T-helper 1 cell treated with Interleukin-12 subunit alpha and Interleukin-12 subunit beta and Interleukin-4 antibody, amounts not matched to agents 30 μg/mL and 1 μg/mL, for 36 hours (primary cell): ENCODE data around the gene AHSP.
"Not testable (repeated sequence)": the region's sequence is repeated elsewhere in the genome, so short reads cannot be mapped to it uniquely, and the experiment has no call there.

Experiments used
- H3K27ac Mint-ChIP-seq: one replicate; pipeline ENCODE4 v1.8.0; 2021; ENCODE audit warnings: mild to moderate bottlenecking, mixed read lengths
- H3K27me3 Mint-ChIP-seq: one replicate; pipeline ENCODE4 v1.8.0; 2021; ENCODE audit warnings: low read depth, mixed read lengths
- H3K36me3 Mint-ChIP-seq: one replicate; pipeline ENCODE4 v1.8.0; 2021; ENCODE audit warnings: low read depth, mixed read lengths
- H3K4me1 Mint-ChIP-seq: one replicate; pipeline ENCODE4 v1.8.0; 2021; ENCODE audit warnings: low read depth, mixed read lengths
- H3K4me3 Mint-ChIP-seq: one replicate; pipeline ENCODE4 v1.8.0; 2021; ENCODE audit warnings: mild to moderate bottlenecking, moderate library complexity, mixed read lengths
- H3K9me3 Mint-ChIP-seq: one replicate; pipeline ENCODE4 v1.8.0; 2021; ENCODE audit warnings: mixed read lengths

Gene AHSP

GRCh38 chr16:31489616-31490584 lies 37.8 kb upstream of the AHSP start:
- peaks cover 8% of the 10 kb centered on the region for H3K36me3 Mint-ChIP-seq
- no peaks in the 10 kb centered on the region for H3K9me3 Mint-ChIP-seq
- peaks cover 6% of the 10 kb centered on the region for H3K4me1 Mint-ChIP-seq
- H3K4me3 Mint-ChIP-seq = peak overlapping the region; percentile 45
- H3K27me3 Mint-ChIP-seq = peaks cover 10% of the 10 kb centered on the region
- H3K27ac Mint-ChIP-seq = no peak overlapping the region

GRCh38 chr16:31491778-31492418 lies 35.8 kb upstream of the AHSP start:
- H3K4me3 Mint-ChIP-seq = no peak overlapping the region
- peaks cover 4% of the 10 kb centered on the region for H3K4me1 Mint-ChIP-seq
- no peaks in the 10 kb centered on the region for H3K9me3 Mint-ChIP-seq
- H3K36me3 Mint-ChIP-seq = peaks cover 8% of the 10 kb centered on the region
- H3K27me3 Mint-ChIP-seq = no peaks in the 10 kb centered on the region
- H3K27ac Mint-ChIP-seq = no peak overlapping the region

GRCh38 chr16:31493506-31494125 lies 34.1 kb upstream of the AHSP start:
- no peaks in the 10 kb centered on the region for H3K27me3 Mint-ChIP-seq
- H3K36me3 Mint-ChIP-seq = peaks cover 15% of the 10 kb centered on the region
- no peaks in the 10 kb centered on the region for H3K9me3 Mint-ChIP-seq
- H3K4me3 Mint-ChIP-seq = no peak overlapping the region
- no peaks in the 10 kb centered on the region for H3K4me1 Mint-ChIP-seq
- H3K27ac Mint-ChIP-seq = no peak overlapping the region

GRCh38 chr16:31496670-31497069 lies 31.0 kb upstream of the AHSP start:
- Mint-ChIP-seq H3K9me3 (no peaks in the 10 kb centered on the region), H3K27me3 (no peaks in the 10 kb centered on the region), H3K27ac (no peak overlapping the region), H3K4me1 (no peaks in the 10 kb centered on the region), H3K4me3 (no peak overlapping the region), H3K36me3 (peaks cover 12% of the 10 kb centered on the region)

GRCh38 chr16:31498493-31498892 lies 29.2 kb upstream of the AHSP start:
- Mint-ChIP-seq H3K4me1 (no peaks in the 10 kb centered on the region), H3K27ac (no peak overlapping the region), H3K27me3 (no peaks in the 10 kb centered on the region), H3K36me3 (peaks cover 12% of the 10 kb centered on the region), H3K9me3 (no peaks in the 10 kb centered on the region), H3K4me3 (no peak overlapping the region)

- no peaks in the 10 kb centered on the region for H3K9me3 Mint-ChIP-seq
- peaks cover 2% of the 10 kb centered on the region for H3K4me1 Mint-ChIP-seq
- H3K36me3 Mint-ChIP-seq = peaks cover 13% of the 10 kb centered on the region
- H3K27ac Mint-ChIP-seq = no peak overlapping the region
- H3K4me3 Mint-ChIP-seq = no peak overlapping the region
- no peaks in the 10 kb centered on the region for H3K27me3 Mint-ChIP-seq
These were observed 27.8 kb upstream of the AHSP start for GRCh38 chr16:31499928-31500327.

- Mint-ChIP-seq H3K9me3 (no peaks in the 10 kb centered on the region), H3K36me3 (peaks cover 17% of the 10 kb centered on the region), H3K4me3 (no peak overlapping the region), H3K27ac (no peak overlapping the region), H3K4me1 (peaks cover 11% of the 10 kb centered on the region), H3K27me3 (no peaks in the 10 kb centered on the region)
These were observed 26.3 kb upstream of the AHSP start for GRCh38 chr16:31501226-31501965.

GRCh38 chr16:31501966-31502348 lies 25.7 kb upstream of the AHSP start:
- no peak overlapping the region for H3K27ac Mint-ChIP-seq
- peaks cover 17% of the 10 kb centered on the region for H3K36me3 Mint-ChIP-seq

GRCh38 chr16:31502981-31503380 lies 24.7 kb upstream of the AHSP start:
- H3K4me3 Mint-ChIP-seq = no peak overlapping the region
- no peaks in the 10 kb centered on the region for H3K9me3 Mint-ChIP-seq
- H3K27me3 Mint-ChIP-seq = no peaks in the 10 kb centered on the region
- H3K36me3 Mint-ChIP-seq = peaks cover 15% of the 10 kb centered on the region
- H3K4me1 Mint-ChIP-seq = peaks cover 20% of the 10 kb centered on the region
- no peak overlapping the region for H3K27ac Mint-ChIP-seq

More at GRCh38 chr16:31501966-31502348, 25.7 kb upstream of the AHSP start:
- no peaks in the 10 kb centered on the region for H3K9me3 Mint-ChIP-seq
- no peak overlapping the region for H3K4me3 Mint-ChIP-seq
- no peaks in the 10 kb centered on the region for H3K27me3 Mint-ChIP-seq
- H3K4me1 Mint-ChIP-seq = peaks cover 13% of the 10 kb centered on the region

- H3K4me3 Mint-ChIP-seq, H3K27ac Mint-ChIP-seq, H3K27me3 Mint-ChIP-seq, H3K9me3 Mint-ChIP-seq: not testable (repeated sequence)
- peaks cover 14% of the 10 kb centered on the region for H3K36me3 Mint-ChIP-seq
- peaks cover 23% of the 10 kb centered on the region for H3K4me1 Mint-ChIP-seq
These were observed 24.1 kb upstream of the AHSP start for GRCh38 chr16:31503555-31503954.

- Mint-ChIP-seq H3K27me3 (no peaks in the 10 kb centered on the region), H3K4me1 (peaks cover 29% of the 10 kb centered on the region), H3K27ac (no peak overlapping the region), H3K9me3 (no peaks in the 10 kb centered on the region), H3K4me3 (no peak overlapping the region), H3K36me3 (peaks cover 8% of the 10 kb centered on the region)
These were observed 23.5 kb upstream of the AHSP start for GRCh38 chr16:31504159-31504558.

- Mint-ChIP-seq H3K27ac (peak overlapping the region; percentile 65), H3K4me1 (peaks cover 33% of the 10 kb centered on the region), H3K4me3 (peak overlapping the region; percentile 15), H3K27me3 (no peaks in the 10 kb centered on the region), H3K36me3 (peaks cover 10% of the 10 kb centered on the region), H3K9me3 (no peaks in the 10 kb centered on the region)
These were observed 22.2 kb upstream of the AHSP start for GRCh38 chr16:31505483-31505882.

- H3K4me3 Mint-ChIP-seq = peak overlapping the region; percentile 94
- no peaks in the 10 kb centered on the region for H3K27me3 Mint-ChIP-seq
- peaks cover 33% of the 10 kb centered on the region for H3K4me1 Mint-ChIP-seq
- peak overlapping the region; percentile 93 for H3K27ac Mint-ChIP-seq
- H3K9me3 Mint-ChIP-seq = no peaks in the 10 kb centered on the region
- H3K36me3 Mint-ChIP-seq = peaks cover 11% of the 10 kb centered on the region
These were observed 20.1 kb upstream of the AHSP start for GRCh38 chr16:31507617-31507928.

- peak within 1 kb of the TSS; percentile 94 for H3K4me3 Mint-ChIP-seq
- no peaks in the 10 kb centered on the region for H3K27me3 Mint-ChIP-seq
- H3K27ac Mint-ChIP-seq = peak within 1 kb of the TSS; percentile 93
- peaks cover 11% of the 10 kb centered on the region for H3K36me3 Mint-ChIP-seq
- H3K9me3 Mint-ChIP-seq = no peaks in the 10 kb centered on the region
- H3K4me1 Mint-ChIP-seq = peaks cover 33% of the 10 kb centered on the region
These were observed 19.6 kb upstream of the AHSP start, which contains the start of gene RUSF1 for GRCh38 chr16:31507929-31508705. Gene RUSF1 (minus strand): TSS chr16:31508391. CDS start chr16:31508373, 18 bp downstream.
